Cerebellar nuclear complex (tissue), 1 donor: ENCODE results near the gene TSPAN3.

Source experiments
- DNase-seq, 2 experiments: peaks; one replicate each; lab custom pipeline; 2025; lab: John Stamatoyannopoulos, UW

Gene TSPAN3

DNA sequence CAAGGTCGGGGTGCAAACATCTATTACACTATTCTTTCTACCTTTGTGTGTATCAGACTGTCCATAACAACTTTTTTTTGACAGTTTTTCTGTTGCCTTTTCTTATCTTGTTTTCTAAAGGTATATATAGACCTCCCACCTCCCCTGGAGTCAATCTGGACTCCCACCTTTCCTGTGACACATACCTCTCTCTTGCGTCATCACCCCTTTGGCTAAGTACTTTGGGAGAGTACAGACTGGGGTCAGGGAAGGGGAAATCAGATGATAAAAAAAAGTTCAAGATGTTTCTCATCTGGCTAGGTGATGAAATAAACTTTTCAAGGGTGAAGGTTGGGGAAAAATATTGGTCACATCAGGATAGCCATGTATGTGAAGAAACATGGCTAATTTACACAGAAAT lies 17.2 kb downstream of the TSPAN3 start:
- DNase-seq: no peak

DNA sequence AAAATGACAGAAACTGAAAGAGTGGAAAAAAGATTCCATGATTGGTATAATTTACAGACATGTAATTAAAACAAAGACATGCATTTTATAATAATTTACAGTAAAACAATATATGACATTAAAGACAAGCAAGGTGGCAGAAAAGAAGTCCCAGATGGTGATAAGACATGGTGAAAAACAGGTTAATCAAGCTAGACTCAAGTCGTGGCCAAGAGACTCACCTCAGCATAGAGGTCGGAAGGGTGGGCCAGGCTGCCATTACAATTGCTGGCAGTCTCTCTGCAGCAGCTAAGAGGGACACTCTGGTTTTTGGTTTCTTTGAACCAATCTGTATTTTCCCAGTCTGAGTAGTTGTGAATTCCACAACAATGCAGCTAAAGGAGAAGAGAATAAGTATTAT lies 18.4 kb downstream of the TSPAN3 start:
- DNase-seq: no peak

DNA sequence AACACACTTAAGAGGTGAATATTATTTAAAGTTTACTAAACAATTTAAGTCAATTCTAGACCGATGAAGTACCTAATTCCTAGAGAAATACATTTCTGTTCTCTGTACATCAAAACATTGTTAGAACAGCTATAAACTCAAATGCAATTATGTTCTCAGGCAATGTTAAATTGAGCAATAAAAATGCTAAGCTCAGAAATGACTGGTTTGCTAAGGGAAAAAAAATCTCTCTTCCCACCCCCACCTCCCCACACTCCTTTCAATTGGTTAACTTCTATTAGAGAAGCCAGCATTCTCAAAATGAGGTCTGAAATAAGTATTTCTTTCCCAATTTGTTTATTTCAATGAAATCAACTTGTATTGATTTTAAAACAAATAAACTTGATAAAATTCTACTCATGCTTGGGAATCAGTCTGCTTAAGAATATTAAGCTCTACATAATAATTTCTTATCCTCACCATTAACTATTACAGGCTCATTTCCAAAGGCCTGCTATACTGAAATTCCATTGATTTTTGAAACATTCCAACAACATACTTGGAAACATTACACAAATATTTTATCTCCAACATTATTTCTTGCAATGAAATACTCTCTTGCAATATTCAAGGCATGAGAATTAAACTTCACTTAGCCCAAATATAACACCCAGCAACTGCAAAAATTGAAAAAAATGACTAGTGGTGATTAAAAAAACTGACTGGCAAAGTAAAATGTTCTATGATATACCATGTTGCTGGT lies 22.6 kb downstream of the TSPAN3 start:
- DNase-seq: no peak

DNA sequence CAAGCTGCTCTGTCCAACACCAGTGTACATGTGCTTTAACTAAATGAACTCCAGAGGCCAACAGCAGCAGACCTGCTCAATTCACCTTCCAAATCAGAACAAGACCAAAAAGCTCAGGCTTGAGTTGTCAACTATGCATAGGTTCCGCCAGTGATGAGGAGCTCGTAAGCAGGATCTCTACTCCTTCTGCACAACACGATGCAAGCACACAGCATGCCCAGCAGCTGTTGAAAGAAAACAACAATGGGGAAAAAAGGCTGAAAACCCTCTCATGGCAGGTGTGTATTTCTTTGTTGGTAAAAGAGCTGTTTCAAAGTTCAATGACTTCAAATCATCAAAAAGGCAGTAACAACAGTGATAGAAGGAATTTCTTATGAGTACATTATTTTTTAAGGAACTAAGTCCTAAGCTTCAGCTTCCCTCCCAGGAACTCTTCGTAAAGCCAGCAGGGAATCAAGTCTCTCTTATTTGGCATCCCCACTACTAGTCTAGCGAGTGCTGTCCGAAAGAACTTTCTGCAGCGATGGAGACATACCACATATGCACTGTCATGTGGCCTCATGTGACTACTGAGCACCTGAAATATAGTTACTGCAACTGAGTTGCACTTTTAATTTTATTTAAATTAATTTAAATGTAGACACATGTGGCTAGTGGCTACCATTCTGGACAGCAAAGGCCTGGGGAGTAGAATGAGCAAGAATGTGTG lies 24.1 kb downstream of the TSPAN3 start:
- DNase-seq: no peak

DNA sequence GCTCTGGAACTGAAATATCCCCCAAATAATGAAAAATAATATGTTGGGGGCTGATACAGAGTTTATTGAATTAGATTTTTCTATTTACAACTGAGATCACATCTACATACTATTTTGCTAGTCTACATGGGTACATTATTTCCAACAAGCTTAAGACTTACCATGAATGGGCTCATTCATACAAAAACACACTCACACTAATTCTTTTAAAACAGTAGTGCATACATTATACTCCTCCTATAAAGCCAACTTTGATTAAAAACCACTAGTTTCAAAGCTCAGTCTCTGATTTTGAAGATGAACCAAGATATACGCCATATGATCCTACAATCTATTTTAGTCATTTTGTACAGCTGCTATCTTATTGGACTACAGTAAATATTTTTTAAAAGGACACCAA lies 24.9 kb downstream of the TSPAN3 start:
- no peak for DNase-seq

DNA sequence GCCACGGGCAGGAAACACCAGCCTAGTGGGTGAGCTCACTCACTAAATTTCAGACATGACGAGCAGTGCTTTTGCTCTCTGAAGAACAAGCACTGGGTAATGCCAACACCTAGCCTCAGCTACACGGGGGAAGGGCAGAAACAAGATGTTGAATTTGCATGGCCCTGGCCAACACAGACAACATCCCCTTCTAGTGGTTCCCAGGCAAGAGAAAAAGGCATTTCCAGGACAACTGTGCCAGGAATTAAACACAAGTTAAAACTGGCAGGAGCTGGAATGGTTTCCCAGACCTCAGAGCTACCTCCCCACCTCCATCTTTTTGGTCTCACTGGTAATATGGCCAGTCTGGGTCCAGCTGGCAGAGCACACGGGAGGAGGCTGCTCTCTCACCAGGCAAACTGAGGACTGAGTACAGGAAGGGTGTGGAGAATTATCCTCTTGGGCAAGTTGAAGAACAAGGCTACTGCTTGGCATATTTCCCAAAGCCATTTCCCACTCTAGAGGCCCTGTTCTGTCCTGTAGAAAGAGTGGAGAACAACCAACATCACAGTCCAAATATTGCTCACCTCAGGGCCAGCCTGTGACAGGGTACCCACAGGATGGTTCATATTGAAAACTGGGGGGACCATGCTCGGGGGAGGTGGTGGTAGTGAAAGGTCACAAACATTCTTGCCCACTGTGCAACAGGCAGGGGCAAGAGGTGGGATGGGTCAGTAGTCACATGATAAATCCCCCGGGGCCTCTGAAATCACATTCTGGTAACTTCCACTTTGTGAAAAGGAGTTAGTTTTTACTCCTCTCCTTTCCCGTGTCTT lies 26.5 kb downstream of the TSPAN3 start:
- no peak for DNase-seq

DNA sequence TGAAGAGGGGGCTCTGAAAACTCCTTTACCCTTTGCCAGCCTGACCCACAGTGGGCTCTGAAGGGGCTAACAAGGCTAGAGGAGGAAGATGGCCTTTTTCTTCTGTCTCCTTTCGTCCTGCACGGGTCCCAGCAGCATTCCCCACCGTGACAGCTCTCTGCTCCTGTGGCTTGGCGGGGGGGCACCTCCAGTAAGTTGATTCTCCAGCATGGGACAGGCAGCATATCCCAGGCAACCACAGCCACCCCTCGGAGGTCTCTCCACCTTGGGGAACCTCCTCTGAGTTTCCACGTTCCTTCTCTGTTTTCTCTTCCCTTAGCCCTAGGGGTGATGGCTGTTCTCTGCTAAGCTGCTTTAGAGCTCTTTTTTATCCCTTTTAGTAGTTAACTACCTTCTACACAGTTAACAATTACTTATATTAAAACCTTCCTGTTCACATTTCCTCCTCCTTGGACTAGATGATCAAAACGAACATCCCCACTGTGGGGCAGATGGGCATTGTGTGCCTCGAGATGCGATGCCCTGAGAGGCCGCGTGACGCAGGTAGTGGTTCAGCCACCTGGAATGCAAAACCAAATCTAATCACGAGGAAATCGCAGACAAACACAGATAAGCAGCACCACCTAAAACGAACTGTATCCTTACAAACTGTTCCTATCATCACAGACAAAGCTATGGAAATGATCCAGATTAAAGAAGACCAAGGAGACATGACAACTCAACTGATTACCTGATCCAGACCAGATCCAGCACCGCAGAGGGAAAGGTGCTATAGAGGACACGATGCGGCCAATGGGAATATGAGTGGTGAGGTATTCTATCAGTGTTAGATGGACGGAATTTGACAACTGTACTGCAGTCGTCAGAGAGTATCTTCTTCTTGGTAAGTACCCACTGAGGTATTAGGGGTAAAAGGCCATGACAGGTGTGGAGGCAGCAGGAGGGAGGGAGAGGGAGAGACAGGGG lies 27.7 kb downstream of the TSPAN3 start:
- no peak for DNase-seq

DNA sequence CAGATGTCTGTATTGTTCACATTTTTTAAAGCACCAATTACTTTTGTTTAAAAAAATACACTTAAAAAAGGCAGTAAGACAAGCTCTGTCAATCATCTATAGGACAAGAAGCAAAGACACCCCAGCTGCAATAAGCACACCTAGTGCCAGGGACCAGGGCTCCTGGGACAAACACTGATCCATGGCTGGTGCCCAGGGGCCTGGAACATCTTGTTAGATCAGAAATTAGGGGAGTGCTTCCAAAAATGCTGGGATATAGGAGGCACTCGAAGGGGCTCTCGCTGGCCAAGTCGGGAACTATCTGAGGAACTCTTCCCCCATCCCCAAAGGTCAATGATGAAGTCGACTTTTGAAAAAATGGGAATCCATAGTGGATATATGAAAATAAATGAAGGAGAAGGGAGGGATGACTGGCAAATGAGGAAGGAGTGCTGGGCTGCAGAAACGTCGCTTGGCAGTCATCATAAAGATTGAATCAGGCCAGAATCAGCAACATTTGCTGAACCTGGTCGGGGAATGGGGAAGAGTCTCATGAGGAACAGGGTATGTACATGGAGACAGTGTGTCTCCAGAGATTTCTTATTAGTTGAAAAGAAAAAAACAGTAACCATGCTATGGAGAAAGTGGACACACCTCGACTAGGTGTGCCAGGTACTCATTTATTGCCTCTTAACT lies 28.5 kb downstream of the TSPAN3 start:
- no peak for DNase-seq

DNA sequence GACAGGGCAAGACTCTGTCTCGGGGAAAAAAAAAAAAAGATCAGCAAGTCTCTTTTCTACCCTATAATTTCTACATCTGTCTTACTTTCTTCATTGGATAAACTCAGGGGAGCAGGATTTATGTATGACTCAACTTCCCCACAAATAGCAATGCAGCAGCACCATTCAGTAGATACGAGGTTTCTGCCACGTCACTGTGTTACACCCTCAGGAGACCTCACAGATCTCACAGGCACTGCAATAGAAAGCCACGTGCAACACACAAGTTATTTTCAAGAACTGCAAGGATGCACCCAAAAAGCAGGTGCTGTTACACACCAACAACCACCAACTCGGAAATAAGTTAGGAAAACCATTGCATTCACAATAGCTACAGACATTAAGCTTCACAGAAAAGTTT lies 30.2 kb downstream of the TSPAN3 start:
- no peak for DNase-seq

DNA sequence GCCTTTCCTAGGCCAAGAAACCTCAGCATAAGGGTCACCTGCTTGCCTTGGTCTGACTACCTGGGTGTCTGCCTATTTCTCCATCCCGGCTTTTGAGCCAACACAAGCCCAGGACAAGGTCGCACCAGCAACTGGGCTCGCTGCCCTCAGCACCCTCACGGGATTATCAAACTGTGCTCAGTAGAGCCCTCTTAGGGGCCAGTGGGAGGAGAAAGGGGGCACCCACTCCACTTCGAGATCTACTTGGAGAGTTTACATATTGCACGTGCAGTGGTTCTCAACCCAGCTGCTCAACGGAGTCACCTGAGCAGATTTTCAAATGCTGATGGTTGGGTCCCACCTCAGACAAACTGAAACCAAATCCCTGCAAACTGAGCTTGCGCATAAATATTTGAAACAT lies 31.1 kb downstream of the TSPAN3 start:
- DNase-seq: no peak

DNA sequence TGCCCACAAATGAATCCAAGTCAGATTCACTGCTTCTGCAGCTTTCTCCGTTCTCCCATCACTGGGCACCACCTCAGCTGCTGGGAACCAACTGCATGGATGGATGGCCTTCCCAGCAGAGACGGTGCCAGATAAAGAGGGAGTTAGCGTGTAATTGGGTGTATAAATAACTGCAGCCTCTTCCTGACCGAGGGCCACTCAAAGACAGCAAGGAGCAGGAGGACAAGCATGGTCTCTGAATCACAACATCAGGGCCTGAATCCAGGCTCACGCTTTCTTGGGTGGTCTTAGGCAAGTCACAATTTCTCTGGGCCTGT lies 31.7 kb downstream of the TSPAN3 start:
- no peak for DNase-seq

DNA sequence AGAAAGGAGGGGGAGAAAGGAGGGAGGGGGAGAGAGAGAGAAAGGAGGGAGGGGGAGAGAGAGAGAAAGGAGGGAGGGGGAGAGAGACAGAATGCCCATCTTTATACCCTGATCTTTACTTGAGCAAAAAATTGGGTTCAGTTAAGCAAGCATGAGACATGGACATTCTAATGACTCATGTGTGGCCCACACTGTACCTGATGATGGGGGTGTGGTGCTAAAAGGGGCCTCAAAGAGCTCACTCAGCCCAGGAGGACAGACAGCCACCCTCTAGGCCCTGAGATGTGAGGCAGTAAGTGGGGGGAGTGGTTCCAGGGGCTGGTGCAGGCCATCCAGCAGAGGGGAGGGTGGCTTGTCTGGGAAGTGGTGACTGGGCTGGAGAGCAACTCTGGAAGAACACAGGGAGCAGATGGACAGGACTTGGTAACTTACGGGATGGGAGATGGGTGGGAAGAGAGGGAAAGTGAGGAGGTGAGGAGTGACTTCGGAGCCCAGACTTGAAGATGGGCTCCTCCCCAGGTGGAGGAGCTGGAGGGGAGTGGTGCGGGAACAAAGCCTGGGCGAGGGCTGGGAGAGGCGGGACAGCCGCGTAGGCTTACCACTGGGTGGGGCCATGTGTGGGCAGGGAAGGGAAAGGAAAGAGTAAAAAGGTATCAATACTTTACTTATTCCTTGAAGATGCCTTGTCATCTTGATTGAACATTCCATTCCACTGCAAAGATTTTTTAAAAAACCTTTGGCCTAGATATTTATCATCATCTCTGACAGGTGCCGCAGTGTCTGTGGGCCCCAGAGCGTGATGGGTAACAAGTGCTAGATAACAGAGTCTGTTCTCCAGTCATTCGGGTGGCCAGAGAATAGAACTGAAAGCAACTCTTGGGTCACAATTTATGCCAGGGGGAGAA lies 32.3 kb downstream of the TSPAN3 start:
- no peak for DNase-seq

DNA sequence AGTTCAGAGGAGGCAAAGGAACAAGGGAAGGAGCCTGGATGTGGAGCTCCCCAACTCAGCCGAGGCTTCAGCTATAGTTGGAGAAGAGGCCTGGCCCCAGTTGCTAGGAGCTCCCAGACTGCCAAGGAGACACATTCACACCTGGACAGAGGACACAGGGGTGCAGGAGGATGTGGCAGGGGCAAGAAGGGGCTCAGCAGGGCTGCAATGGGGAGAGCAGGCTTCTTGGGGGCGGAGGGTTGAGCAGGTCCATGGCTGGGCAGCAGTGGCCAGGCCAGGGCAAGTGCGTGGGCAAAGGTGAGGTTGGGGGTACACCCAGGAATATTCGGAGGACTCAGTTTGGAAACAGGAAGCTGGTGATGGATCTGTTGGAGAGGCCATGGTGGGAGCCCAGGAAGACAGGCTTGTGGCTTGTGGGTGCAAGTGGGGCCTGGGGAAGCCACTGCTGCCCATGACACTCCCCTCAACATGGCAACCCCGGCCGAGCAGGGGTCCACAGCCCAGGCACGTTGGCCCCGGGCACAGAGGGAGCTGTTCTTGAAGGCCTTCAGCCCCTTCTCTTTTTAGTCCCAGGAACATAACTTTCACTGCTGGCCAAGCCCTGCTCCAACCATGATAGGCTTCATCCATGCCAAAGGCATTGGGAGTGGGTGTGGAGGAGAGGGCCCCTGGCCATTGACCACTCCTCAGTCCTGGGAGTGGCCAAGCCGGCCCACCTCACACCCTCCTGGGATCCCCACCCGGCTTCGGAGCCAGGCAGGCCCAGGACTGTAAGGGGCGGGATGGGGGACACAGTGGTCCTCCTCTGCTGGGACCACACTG lies 33.3 kb downstream of the TSPAN3 start:
- DNase-seq: no peak

DNA sequence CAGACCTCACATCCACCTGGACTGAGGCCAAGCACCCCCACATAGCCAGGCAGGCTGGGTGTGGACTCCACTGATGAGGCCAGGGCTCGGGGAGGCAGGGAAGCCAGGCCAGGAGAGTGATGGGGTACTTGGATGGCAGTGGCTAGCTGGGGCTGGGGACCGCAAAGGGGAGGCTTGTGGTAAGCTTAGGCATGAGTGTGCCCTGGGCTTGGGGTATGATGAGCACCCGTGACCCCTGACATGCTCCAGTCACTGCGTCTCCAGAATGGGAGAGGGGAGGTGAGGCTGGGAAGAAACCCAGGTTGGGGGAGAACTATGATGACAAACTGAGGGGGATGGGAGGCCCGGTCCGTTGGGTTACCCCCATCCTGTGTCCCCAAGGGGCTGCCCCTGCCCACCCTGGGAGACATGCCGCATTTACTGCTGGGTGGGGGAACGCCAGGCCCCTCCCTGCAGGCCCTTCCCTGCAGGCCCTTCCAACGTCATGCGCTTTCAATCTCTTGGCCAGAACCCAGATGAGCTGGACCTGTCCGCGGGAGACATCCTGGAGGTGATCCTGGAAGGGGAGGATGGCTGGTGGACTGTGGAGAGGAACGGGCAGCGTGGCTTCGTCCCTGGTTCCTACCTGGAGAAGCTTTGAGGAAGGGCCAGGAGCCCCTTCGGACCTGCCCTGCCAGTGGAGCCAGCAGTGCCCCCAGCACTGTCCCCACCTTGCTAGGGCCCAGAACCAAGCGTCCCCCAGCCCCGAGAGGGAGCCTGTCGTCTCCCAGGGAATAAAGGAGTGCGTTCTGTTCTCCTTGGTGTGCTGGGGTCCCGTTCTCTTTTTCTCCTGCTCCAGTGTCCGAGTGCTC lies 34.1 kb downstream of the TSPAN3 start:
- no peak for DNase-seq

DNA sequence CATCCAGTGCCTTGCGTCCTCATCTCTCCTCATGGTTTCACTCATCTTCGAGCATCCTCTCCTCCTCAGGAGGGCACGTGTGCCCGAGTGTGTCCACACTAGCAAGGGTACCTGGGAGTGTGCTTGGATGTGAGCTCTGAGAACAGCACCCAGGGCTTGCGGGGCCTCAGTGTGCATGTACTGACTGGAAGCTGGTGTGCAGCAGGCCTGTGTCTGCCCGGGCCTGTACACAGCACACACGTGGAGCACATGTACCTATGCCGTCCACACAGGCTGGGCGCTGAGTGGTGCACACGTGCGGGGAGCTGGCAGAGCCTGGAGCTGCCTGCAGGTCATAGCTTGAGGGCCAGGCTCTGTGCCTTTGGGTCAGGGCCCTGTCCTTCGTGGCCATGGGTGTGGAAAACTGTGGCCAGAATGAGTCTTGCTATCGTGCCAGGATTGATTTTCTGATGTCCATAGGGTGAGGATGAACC lies 34.9 kb downstream of the TSPAN3 start:
- no peak for DNase-seq

DNA sequence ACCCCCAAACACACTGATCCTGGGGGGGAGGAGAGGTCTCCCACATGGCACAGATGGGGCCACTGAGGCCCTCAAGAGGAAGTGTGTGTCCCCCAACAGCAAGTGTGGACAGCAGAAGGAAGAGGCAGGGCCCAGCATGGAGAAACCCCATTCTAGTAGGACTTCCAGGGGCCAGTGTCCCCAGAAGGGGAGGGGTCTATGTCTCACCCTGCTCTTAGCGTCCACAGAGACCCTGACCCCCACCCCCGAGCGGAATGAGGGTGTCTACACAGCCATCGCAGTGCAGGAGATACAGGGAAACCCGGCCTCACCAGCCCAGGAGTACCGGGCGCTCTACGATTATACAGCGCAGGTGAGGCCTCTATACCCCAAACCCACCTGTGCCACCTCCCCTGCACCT lies 35.3 kb downstream of the TSPAN3 start:
- no peak for DNase-seq

DNA sequence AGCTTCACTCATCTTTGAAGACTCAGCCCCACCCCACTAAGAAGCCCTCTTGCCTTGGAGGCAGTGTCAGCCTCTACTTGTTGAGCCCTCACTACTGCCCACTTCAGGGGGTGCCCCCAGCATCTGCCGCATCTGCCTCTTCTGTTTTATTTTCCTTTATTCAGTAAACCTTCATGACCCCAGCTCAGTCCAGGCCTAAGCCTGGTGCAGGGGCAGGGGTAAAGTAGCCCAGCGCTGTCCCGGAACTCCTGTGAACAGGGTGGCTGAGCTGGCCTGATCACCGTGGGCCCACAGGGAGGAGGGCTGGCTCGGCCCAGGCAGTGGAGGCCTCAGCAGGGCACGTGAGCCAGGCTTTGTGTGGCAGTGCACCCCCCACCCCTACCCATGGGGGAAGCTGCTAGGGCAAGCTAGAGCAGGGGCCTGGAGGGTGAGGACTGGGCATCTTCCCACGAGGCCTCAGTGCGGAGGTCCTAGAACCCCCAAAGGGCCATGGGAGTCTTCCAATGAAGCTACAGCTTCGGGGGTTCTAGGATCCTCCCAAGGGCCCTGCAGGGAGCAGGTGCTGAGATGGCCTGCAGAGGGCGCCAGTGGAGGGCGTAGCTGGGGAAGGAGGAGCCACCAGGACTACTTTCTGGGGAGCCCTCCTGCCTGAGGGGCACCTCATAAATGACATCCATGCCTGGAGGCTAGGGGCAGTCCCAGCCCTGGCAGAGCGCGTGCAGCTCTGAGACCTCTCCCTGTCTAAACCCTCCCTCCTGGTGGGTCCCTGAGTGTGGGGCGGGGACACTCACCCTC lies 36.0 kb downstream of the TSPAN3 start:
- DNase-seq: no peak
